Kidney tubule cell (primary cell): Measurements from ENCODE around the gene CEP83.
"Not testable (repeated sequence)": the region's sequence is repeated elsewhere in the genome, so short reads cannot be mapped to it uniquely, and the experiment has no call there.

Experiments used
- DNase-seq: peaks from one replicate; pipeline ENCODE4 v3.0.0-alpha.2; 2018; ENCODE audit warnings: low spot score

CEP83 gene

DNA sequence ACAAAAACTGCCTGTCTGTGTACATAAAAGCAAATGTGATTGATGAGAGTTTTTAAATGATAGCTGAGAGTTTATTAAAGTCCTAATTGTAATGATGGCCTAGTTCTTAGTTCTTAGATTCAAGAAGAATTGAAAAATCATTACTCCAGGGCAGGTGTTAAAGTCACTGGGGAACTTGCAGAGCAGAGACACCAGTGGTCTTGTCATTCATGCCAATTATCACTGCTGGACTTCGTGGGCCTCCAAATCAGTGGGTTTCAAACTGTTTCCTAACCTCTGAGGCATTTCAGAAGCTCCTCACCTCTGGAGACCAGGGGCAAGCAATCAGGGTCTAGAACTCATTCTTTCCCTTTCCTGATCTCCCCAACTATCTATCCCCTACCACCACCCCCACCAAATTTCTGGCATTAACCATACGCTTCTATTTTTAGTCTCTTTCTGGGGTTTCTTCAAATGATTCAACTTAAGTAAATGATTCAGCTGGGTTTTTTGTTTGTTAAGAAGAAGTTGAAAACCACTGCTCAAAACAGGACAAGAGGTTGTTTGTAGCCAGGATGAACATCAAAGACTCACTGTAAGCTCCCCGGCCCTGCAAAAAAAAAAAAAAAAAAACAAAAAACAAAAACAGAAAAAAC is 80.1 kb downstream of the CEP83 start:
- DNase-seq = no peak

DNA sequence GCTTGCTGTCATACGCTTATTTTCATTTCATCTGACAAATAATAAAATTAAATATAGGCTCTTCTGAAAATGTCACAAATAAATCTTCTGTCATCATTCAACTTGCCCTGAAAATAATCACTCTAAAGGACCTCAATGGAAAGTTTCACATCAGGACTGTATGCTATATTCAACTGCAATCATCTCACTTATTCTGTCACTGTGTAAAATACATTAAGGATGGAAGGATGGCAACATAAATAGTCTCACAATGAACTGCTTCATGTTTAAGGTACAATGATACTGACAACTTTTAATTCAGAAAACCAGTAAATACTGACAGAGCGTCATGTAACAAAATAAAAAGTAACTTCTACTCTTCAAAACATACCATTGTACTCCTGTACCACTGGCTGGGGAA is 82.1 kb downstream of the CEP83 start:
- no peak for DNase-seq

DNA sequence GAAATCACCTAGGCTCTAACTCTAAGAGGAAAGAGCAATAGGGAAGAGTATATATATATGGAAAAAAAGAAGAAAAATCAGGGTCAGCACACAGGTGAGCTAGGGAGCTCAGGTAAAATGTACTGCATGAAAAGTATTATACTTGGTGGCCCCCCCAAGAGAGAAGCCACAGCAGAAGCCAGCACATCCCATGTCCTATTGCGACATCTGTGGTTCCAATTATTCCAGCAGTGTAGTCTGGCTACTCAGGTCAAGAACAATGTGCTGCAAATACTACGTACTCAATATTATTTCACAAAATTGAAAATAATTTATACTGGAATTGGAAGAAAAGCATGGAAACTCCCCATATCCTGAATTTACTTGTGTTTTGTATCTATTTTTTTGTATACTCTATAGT is 85.5 kb downstream of the CEP83 start:
- DNase-seq = no peak

DNA sequence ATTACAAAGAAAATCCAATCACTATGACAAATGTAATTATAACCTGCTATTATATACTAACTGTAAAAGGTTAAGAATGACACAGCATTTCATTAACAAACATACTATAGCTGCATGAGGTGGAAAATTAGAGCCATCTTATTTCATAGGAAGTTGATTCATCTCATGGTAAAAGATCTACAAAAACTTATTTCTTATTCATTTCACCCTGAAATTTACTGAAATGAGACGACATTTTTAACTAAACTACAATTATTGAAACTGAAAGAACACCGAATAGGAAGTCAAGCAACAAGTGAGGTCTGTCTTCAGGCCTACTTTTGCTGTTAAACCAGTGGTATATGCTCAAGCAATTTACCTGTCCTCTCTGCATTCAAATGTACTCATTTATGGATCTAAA is 87.2 kb downstream of the CEP83 start:
- no peak for DNase-seq

DNA sequence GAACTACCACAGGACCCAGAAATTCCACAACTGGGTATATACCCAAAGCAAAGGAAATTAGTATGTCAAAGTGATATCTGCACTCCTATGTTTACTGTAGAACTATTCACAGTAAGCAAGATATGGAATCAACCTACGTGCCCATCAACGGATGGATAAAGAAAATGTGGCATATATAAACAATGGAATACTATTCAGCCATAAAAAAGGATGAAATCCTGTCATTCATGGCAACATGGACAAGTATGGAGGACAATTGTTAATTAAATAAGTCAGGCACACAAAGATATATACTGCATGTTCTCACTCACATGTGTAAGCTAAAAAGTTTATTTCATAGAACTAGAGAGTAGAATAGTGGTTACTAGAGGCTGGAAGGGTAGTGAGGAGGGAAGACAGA is 97.0 kb downstream of the CEP83 start:
- no peak for DNase-seq

DNA sequence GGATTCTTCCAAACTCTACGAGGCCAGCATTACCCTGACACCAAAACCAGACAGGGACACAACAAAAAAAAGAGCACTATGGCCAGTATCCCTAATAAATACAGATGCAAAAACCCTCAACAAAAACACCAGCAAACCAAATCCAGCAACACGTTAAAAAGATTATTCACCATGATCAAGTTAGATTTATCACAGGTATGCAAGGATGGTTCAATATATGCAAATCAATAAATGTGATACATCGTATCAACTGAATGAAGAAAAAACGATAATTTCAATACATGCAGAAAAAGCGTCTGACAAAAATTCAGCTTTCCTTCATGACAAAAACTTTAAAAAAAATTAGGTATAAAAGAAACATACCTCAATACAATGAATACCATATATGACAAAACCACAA is 99.9 kb downstream of the CEP83 start:
- no peak for DNase-seq

DNA sequence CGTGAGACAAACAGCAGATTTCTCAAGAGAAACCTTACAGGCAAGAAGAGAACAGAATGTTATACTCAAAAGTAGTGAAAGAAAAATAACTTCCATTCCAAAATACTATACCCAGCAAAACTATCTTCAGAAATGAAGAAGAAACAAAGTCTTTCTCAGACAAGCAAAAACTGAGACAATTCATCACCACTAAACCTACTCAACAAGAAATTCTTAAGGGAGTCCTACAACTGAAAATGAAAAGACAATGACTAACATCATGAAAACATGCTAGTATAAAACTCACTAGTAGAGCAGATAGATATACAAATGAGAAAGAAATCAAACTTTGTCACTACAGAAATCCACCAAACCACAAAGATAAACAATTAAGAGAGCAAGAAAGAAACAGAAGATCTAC is 106.5 kb downstream of the CEP83 start:
- DNase-seq = no peak

DNA sequence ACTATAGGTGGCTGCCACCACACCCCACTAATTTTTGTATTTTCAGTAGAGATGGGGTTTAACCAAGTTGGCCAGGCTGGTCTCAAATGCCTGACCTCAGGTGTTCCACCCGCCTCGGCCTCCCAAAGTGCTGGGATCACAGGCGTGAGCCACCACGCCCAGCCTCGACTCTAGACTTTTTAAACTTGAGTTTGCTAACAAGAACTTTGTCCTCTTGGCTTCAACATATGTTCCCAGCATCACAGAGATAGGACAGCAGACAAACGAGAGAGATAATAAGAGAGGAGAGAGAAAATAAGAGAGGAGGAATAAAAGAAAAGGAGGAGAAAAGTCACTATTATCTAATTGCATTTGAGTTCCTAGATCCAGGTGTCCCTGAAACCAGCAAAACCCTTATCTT is 119.1 kb downstream of the CEP83 start:
- DNase-seq = no peak

DNA sequence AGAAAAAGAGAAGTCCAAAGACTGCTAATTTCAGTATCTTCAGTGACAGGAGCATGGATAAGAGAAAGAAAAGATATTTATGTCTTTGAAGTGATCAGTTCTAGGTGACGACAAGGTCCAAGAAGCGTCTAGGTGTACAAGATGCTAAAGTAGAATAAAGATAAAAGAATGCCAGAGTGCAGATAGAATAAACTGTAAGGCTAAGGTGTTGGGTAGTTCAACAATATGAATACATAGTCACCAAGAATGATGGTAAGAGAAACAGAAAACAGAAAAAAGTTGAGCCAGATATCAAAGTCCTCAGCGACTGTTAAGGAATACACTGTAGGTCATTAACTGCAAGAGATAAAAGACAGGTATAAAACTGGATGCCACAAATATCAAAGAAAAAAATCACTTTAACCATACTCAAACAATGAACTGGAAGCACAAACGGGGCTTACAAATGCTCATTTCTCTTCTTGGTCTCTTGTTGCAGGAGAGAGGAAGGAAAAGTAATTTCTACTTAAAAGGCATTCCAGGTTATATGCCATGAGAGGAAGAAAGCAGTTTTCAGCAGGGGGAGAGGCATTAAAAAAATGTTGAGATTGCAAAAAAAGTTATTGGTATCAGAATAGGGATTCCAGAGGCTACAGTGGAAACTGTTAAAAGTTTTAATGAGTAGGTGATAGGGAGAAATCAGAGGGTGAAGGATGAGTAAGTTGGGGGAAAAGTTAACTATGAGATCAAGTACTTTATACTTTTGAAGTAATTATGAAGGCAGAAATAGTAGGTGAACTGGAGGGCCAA is 121.5 kb downstream of the CEP83 start:
- DNase-seq = no peak

DNA sequence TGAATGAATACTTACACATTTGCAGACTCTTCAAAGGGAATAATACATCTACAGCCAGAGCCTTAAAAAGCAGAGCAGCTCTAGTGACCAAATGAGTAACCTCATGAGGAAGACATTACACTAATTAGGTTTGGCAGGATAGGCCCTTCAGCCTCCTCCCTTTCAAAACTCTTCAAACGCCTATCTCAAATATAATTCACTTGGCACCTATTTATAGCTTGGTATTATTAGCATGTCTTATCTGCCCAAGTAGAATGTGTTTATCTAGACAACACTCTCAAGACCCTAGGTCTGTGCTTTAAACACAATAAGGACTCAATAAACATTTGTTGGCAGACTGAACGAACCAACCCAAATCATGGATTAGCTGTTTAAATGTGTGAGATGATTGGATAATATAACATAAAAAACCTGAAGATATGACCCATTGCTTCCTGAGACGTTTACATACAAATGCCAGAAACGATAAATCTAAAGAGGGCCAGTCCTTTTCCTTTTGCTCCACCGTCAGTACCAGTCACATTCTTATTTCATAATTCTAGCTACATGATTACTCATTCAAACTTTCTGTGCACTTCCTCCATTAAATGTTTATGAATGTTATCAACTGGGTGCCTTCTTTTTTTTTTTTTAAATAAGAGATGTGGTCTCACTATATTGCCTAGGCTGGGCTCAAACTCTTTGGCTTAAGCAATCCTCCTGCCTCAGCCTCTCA is 123.3 kb downstream of the CEP83 start:
- no peak for DNase-seq

DNA sequence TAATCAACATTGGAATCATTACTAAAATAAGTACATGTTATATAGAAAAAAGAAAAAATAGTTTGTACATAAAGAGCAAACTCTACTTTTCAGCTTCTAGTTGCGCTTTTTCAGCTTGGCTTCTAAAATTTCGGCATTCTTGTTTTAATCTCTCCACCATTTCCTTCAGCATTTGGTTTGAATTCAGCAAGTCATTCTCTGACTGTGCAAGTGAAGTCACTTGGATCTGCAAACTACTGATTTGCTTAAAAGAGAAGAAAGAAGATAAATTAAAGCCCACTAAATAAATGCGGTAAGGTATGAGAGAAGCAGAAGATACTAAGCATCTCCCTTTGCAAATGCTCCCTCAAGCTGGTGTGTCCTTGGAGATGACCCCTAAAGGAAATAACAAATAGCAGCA is 126.3 kb downstream of the CEP83 start:
- DNase-seq = no peak

DNA sequence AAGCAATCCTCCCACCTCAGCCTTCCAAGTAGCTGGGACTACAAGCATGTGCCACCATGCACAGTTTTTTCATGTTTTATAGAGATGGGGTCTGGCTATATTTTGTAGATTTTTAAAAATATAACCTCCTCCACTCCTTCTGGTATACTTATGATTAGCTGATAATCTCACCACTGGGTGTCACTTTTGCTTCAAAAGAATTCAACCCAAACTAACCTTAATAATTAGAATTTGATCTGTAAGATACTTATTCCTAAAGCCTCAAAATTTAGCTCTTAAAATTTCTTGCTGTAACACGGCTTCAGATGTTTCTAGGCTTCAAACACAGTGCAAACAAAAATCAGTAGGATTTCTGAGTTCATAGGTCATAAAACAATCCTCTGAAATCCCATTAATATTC is 130.3 kb downstream of the CEP83 start:
- DNase-seq = no peak

DNA sequence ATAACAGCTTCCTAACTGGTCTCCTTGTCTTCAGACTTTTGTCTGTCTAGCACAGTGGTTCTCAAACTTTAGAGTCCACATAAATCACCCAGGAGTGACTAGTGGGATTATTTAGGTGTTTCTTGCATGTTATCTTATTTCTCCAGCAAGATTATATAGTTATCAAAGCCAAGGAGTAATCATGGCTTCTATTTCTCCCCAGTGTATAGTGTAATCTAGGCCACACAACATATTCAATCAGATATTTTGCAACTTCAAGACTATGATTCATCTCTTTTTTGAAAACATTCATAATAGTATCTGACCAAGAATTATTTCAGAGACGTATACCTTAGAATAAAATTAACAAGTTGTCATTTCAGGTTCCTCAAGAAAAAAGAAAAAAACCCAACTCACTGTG is 131.9 kb downstream of the CEP83 start:
- DNase-seq = no peak

DNA sequence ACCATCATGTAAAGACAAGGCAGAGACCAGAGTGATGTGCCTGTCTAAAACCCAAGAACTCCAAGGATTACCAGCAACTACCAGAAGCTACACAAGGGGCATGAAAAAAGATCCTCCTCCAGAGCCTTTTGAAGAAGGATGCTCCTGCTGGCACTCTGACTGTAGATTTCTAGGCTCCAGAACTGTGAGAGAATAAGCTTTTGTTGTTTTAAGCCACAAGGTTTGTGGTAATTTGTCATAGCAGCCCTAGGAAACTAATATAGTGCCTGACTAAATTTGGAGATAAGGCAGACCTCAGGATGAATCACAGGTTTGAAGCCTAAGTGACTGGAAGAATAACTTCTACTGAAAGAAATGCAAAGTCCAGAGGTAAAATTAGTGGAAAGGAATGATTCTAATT is 132.9 kb downstream of the CEP83 start:
- peak; percentile 76 for DNase-seq

DNA sequence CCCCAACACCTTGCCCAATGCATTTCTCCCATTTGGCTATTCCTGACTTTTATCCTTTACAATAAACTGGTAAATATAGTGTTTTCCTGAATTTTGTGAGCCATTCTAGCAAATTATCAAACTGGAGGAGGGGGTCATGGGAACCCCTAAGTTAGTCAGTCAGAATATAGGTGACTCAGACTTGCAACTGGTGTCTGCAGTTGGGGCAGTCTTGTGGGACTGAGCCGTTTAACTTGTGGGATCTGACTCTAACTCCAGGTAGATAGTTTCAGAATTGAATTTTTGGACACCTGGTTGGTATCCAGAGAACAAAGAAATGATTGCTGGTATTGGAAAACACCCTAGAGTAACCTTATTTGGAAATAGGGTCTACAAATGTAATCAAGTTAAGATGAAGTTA is 133.4 kb downstream of the CEP83 start:
- DNase-seq = no peak

DNA sequence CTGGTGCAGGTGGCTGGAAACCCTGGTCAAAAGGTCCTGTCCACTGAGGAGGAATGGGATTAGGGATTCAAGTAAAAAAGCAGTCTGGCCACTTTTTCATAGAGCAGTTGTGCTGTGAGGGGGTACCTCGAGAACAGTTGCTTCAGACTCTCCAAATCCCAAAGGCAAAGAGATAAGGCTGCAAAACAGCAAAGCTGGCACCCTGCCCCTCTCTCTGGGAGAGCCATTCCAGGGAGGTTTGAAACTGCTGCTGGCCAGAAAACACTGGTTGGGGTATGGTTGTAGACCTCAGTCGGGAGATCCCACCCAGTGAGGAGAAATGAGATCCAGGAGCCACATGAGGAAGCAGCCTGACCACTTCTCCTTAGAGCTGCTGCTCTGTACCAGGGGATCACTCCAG is 137.3 kb downstream of the CEP83 start:
- no peak for DNase-seq

DNA sequence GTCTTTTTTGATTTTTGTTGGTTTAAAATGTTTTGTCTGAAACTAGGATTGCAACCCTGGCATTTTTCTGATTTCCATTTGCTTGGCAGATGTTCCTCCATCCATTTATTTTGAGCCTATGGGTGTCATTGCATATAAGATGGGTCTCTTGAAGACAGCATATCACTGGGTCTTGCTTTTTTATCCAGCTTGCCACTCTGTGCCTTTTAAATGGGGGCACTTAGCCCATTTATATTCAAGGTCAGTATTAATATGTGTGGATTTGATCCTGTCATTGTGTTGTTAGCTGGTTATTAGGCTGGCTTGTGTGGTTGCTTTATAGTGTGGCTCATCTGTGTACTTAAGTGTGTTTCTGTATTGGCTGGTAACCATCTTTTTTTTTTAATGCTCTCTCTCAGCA is 139.6 kb downstream of the CEP83 start:
- no peak for DNase-seq

DNA sequence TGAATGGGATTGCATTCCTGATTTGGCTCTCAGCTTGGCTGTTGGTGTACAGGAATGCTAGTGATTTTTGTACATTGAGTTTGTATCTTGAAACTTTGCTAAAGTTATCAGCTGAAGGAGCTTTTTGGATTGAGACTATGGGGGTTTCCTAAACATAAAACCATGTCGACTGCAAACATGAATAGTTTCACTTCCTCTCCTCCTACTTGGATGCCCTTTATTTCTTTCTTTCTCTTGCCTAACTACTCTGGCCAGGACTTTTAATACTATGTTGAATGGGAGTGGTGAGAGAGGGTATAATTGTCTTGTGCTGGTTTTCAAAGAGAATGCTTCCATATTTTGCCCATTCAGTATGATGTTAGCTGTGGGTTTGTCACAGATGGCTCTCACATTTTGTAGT is 141.5 kb downstream of the CEP83 start:
- DNase-seq = no peak

DNA sequence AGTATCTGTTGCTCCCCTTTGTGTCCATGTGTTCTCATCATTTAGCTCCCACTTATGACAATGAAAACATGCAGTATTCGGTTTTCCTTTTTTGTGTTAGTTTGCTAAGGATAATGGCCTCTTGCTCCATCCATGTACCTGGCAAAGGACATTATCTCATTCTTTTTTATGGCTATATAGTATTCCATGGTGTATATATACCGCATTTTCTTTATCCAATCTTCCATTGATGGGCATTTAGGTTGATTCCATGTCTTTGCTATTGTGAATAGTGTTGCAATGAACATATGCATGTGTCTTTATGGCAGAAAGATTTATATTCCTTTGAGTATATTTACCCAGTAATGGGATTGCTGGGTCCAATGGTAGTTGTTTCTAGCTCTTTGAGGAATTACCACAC is 143.1 kb downstream of the CEP83 start:
- DNase-seq = not testable (repeated sequence)

DNA sequence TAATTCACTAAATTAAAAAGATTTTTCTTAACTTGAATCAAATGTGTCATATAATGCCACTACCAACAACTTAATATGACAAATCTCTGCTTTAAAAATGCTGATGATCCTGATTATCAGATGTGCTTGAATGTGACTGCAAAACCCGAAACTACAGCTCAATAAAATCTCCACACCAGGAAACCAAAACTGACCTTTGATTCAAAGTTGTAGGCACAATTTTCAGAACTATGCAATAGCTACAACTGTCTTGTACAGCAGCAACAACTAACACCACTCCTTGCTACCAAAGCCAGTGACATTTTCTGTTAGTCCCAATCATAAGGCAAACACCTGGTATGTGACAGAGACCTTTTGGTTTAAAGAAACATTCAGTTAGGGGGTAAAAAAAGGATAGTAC is 147.3 kb downstream of the CEP83 start:
- no peak for DNase-seq

DNA sequence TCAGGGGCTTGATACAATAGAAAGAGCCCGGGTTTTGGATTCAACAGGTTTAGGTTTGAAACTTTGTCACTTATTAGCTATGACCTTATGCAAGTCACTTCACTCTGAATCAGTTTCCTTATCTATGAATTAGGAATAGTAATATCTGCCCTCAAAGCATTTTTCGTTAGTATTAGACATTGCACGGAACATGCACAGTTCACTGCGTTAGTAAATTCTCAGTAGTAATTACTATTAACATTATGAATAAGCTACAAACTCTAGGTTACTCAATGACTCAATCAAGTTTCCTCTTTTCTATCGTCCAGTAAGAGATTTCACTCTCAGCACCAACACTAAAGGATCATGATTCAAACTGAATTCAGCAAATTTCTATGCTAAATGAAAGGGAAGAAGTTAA is 150.3 kb downstream of the CEP83 start:
- no peak for DNase-seq

DNA sequence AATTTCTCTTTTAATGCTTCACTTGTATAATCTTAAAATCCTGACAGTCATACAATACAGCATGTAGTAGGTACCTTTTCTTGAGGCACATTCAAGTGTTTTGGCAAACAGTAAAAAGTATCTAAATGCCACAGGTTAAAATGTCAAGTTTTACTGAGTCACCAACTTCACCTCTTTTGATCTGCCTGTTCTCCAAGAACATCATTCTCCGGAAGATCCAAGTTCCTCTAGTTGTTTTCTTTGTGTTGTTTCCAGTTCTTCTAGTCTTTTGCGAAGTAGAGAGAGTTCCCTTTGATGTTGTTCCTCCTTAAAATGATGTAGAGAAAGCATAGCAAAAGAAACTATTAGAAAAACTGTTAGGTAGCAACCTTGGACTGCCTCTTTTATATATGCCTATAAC is 151.1 kb downstream of the CEP83 start:
- DNase-seq = no peak
